Measurements from ENCODE around the gene GNG12. TPM values are rescaled to one million over a fixed set of nuclear protein-coding genes. Genes with fewer than 3 reads are reported as not detected.
A peak's percentile ranks its signal among the peaks of the same experiment; 100 is the strongest.

The GNG12 gene
- total and polyA plus RNA-seq, 9 of the 15 experiments (the other 6 are each of a cell fraction or from before 2014, with no cell fraction given), result 2.6 to 6.0 (median 4.1) TPM

DNA sequence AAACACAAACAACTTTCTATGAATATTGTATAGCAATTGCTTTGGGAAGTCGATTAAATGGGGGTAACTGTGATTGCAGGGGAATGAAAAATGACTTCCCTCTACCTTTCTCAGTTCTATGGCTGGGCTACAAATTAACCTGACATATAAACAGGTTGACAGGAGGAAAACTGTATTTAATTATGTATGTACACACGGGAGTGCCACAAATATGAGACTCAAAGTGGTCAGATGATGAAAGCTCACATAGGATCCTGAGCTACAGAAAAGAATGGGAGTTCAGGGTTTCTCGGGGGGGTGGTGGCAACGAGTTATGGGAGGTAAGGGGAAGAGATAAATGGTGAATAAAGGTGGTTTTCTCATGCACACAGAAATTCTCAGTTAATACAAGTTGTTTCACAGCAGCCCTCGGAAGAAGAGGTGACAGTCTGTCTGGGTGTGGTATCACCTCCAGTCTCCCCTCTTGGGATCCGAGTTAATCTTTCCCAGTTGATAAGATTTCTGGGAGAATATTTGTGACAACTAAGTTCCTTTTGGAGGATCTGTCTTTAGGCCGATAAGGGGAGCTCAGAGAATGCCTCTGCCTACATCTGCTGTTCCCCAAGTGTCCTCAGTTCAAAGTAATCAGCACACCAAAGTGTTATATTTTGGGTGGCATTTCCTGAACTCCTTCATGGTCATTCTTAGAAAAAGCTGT, 122.0 kb downstream of the GNG12 start (continued):
- no peak for TF ChIP-seq MYBL2 (IDR thresholded peaks at IDR 0.05; ENCODE audit: low read depth)
- no peak for TF ChIP-seq MYBL2 (CRISPR knock-in tag; IDR thresholded peaks at IDR 0.05; ENCODE audit: borderline replicate concordance)
- TF ChIP-seq, protein P1, sequence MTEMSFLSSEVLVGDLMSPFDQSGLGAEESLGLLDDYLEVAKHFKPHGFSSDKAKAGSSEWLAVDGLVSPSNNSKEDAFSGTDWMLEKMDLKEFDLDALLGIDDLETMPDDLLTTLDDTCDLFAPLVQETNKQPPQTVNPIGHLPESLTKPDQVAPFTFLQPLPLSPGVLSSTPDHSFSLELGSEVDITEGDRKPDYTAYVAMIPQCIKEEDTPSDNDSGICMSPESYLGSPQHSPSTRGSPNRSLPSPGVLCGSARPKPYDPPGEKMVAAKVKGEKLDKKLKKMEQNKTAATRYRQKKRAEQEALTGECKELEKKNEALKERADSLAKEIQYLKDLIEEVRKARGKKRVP (CRISPR knock-in tag; IDR thresholded peaks at IDR 0.05), result no peak
- TF ChIP-seq CXXC5 (CRISPR knock-in tag; IDR thresholded peaks at IDR 0.05), result peak; percentile 46
- no peak for TF ChIP-seq FOXJ3 (CRISPR knock-in tag; IDR thresholded peaks at IDR 0.05)
- no peak for TF ChIP-seq GABPB2 (CRISPR knock-in tag; conservative IDR thresholded peaks at IDR 0.05)
- TF ChIP-seq, protein P2, sequence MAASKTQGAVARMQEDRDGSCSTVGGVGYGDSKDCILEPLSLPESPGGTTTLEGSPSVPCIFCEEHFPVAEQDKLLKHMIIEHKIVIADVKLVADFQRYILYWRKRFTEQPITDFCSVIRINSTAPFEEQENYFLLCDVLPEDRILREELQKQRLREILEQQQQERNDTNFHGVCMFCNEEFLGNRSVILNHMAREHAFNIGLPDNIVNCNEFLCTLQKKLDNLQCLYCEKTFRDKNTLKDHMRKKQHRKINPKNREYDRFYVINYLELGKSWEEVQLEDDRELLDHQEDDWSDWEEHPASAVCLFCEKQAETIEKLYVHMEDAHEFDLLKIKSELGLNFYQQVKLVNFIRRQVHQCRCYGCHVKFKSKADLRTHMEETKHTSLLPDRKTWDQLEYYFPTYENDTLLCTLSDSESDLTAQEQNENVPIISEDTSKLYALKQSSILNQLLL (CRISPR knock-in tag; IDR thresholded peaks at IDR 0.05; ENCODE audit: borderline replicate concordance), result no peak
- TF ChIP-seq MTA3 (IDR thresholded peaks at IDR 0.05; ENCODE audit: borderline replicate concordance), result 0 out of 2 replicates have a peak, but pooled peaks have one; percentile 24
- TF ChIP-seq SFPQ (IDR thresholded peaks at IDR 0.05; ENCODE audit: low read depth, low read length), result no peak
- no peak for TF ChIP-seq KLF16 (IDR thresholded peaks at IDR 0.05)
- TF ChIP-seq, protein P3, sequence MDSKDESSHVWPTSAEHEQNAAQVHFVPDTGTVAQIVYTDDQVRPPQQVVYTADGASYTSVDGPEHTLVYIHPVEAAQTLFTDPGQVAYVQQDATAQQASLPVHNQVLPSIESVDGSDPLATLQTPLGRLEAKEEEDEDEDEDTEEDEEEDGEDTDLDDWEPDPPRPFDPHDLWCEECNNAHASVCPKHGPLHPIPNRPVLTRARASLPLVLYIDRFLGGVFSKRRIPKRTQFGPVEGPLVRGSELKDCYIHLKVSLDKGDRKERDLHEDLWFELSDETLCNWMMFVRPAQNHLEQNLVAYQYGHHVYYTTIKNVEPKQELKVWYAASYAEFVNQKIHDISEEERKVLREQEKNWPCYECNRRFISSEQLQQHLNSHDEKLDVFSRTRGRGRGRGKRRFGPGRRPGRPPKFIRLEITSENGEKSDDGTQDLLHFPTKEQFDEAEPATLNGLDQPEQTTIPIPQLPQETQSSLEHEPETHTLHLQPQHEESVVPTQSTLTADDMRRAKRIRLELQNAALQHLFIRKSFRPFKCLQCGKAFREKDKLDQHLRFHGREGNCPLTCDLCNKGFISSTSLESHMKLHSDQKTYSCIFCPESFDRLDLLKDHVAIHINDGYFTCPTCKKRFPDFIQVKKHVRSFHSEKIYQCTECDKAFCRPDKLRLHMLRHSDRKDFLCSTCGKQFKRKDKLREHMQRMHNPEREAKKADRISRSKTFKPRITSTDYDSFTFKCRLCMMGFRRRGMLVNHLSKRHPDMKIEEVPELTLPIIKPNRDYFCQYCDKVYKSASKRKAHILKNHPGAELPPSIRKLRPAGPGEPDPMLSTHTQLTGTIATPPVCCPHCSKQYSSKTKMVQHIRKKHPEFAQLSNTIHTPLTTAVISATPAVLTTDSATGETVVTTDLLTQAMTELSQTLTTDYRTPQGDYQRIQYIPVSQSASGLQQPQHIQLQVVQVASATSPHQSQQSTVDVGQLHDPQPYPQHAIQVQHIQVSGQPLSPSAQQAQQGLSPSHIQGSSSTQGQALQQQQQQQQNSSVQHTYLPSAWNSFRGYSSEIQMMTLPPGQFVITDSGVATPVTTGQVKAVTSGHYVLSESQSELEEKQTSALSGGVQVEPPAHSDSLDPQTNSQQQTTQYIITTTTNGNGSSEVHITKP (IDR thresholded peaks at IDR 0.05; ENCODE audit: partially characterized antibody), result peak; percentile 99
- no peak for TF ChIP-seq CLOCK (CRISPR knock-in tag; IDR thresholded peaks at IDR 0.05; ENCODE audit: borderline replicate concordance)
- no peak for TF ChIP-seq ZNF695 (CRISPR knock-in tag; IDR thresholded peaks at IDR 0.05)
- TF ChIP-seq BRCA1 (IDR thresholded peaks at IDR 0.05), result no peak
- no peak for TF ChIP-seq BRCA1 (CRISPR knock-in tag; IDR thresholded peaks at IDR 0.05)

All from K562 (cell line).